GM19395 (cell line): Measurements from ENCODE around the gene NWD2.
A peak's percentile ranks its signal among the peaks of the same experiment; 100 is the strongest.
"Not testable (repeated sequence)": the region's sequence is repeated elsewhere in the genome, so short reads cannot be mapped to it uniquely, and the experiment has no call there.

Source experiments
- ATAC-seq: cut with Tn5 transposase; IDR thresholded peaks from one replicate; pipeline ENCODE4 v1.9.1; 2021; ENCODE audit warnings: mild to moderate bottlenecking, moderate library complexity; ENCODE audit not compliant: unreplicated experiment

The NWD2 gene

GRCh38 chr4:37389967-37390580 is 145.5 kb downstream of the NWD2 start:
- ATAC-seq = peak; percentile 68

GRCh38 chr4:37392521-37393255 is 148.1 kb downstream of the NWD2 start:
- no peak for ATAC-seq

GRCh38 chr4:37393321-37393720 is 148.8 kb downstream of the NWD2 start:
- ATAC-seq = no peak

GRCh38 chr4:37393889-37394288 is 149.3 kb downstream of the NWD2 start:
- ATAC-seq = no peak

- ATAC-seq = no peak
Measured at GRCh38 chr4:37397505-37397904, 153.0 kb downstream of the NWD2 start.

GRCh38 chr4:37400241-37400881 is 155.8 kb downstream of the NWD2 start:
- peak; percentile 93 for ATAC-seq

GRCh38 chr4:37407938-37408826 is 163.6 kb downstream of the NWD2 start:
- not testable (repeated sequence) for ATAC-seq

GRCh38 chr4:37413612-37414011 is 169.1 kb downstream of the NWD2 start:
- ATAC-seq = not testable (repeated sequence)

GRCh38 chr4:37415845-37416369 is 171.4 kb downstream of the NWD2 start:
- no peak for ATAC-seq

- ATAC-seq = no peak
Measured at GRCh38 chr4:37421614-37422013, 177.1 kb downstream of the NWD2 start.

GRCh38 chr4:37422102-37422501 is 177.6 kb downstream of the NWD2 start:
- ATAC-seq = no peak

GRCh38 chr4:37422638-37423037 is 178.1 kb downstream of the NWD2 start:
- ATAC-seq = no peak

- no peak for ATAC-seq
Measured at GRCh38 chr4:37423310-37423709, 178.8 kb downstream of the NWD2 start.

GRCh38 chr4:37424753-37425152 is 180.2 kb downstream of the NWD2 start:
- no peak for ATAC-seq

- ATAC-seq = no peak
Measured at GRCh38 chr4:37425857-37426256, 181.3 kb downstream of the NWD2 start.

- ATAC-seq = no peak
Measured at GRCh38 chr4:37427193-37427592, 182.7 kb downstream of the NWD2 start.

- ATAC-seq = no peak
Measured at GRCh38 chr4:37429906-37430305, 185.4 kb downstream of the NWD2 start.

- no peak for ATAC-seq
Measured at GRCh38 chr4:37430718-37431416, 186.3 kb downstream of the NWD2 start.

- peak; percentile 67 for ATAC-seq
Measured at GRCh38 chr4:37431417-37431743, 186.8 kb downstream of the NWD2 start.

- no peak for ATAC-seq
Measured at GRCh38 chr4:37434469-37434868, 189.9 kb downstream of the NWD2 start.
